GM23248 (cell line): ENCODE results near the gene METTL9.
"Not testable (repeated sequence)": the region's sequence is repeated elsewhere in the genome, so short reads cannot be mapped to it uniquely, and the experiment has no call there.

Experiments
- EZH2 ChIP-seq: fragments of 200-600 bp; sonication (generic); IDR thresholded peaks from 2 replicates; pipeline ENCODE4 v1.6.1; 2018; ENCODE audit warnings: antibody characterized with exemption, mild to moderate bottlenecking; ENCODE audit not compliant: insufficient read depth, poor library complexity, severe bottlenecking
- EZH2phosphoT487 ChIP-seq: fragments of 200-600 bp; sonication (generic); IDR thresholded peaks from 2 replicates; pipeline ENCODE4 v1.6.1; 2018; ENCODE audit warnings: antibody characterized with exemption, moderate library complexity, mild to moderate bottlenecking, low read depth; ENCODE audit not compliant: insufficient read depth

DNA sequence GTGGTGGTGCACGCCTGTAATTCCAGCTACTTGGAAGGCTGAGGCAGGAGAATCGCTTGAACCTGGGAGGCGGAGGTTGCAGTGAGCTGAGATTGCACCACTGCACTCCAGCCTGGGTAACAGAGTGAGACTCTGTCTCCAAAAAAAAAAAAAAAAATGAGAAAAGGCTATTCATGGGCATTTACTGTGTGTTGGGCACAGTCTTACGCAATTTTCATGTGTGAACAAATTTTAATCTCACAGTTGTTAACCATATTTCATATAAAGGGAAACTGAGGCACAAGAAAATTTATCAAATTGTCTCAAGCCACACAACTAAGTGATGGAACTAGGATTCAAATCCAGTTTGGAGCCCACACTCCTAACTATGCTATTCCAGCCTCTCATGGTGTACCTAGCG is 81.3 kb downstream of the METTL9 start:
- TF ChIP-seq EZH2, EZH2phosphoT487: not testable (repeated sequence)
